Measurements from ENCODE around the gene NTHL1.

The NTHL1 gene

DNA sequence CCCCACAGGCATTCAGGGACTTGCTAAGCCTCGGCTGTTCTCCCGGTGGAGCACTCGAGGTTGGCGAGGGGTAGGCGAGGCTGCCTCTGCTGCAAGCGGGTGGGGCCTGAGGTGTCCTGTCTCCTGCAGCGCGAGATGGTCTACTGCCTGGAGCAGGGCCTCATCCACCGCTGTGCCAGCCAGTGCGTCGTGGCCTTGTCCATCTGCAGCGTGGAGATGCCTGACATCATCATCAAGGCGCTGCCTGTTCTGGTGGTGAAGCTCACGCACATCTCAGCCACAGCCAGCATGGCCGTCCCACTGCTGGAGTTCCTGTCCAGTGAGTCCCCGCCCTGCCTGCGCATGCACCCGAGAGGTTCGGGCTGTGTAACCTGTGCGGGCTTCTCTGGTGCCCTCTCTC lies 26.4 kb upstream of the NTHL1 start:
- TF ChIP-seq RARB (CRISPR knock-in tag; IDR thresholded peaks at IDR 0.05) = no peak
- no peak for TF ChIP-seq ZNF70 (CRISPR knock-in tag; IDR thresholded peaks at IDR 0.05)
- TF ChIP-seq, protein P1, sequence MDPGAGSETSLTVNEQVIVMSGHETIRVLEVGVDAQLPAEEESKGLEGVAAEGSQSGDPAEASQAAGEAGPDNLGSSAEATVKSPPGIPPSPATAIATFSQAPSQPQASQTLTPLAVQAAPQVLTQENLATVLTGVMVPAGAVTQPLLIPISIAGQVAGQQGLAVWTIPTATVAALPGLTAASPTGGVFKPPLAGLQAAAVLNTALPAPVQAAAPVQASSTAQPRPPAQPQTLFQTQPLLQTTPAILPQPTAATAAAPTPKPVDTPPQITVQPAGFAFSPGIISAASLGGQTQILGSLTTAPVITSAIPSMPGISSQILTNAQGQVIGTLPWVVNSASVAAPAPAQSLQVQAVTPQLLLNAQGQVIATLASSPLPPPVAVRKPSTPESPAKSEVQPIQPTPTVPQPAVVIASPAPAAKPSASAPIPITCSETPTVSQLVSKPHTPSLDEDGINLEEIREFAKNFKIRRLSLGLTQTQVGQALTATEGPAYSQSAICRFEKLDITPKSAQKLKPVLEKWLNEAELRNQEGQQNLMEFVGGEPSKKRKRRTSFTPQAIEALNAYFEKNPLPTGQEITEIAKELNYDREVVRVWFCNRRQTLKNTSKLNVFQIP (CRISPR knock-in tag; IDR thresholded peaks at IDR 0.05; ENCODE audit: borderline replicate concordance, low read depth) = no peak
- TF ChIP-seq, protein P2, sequence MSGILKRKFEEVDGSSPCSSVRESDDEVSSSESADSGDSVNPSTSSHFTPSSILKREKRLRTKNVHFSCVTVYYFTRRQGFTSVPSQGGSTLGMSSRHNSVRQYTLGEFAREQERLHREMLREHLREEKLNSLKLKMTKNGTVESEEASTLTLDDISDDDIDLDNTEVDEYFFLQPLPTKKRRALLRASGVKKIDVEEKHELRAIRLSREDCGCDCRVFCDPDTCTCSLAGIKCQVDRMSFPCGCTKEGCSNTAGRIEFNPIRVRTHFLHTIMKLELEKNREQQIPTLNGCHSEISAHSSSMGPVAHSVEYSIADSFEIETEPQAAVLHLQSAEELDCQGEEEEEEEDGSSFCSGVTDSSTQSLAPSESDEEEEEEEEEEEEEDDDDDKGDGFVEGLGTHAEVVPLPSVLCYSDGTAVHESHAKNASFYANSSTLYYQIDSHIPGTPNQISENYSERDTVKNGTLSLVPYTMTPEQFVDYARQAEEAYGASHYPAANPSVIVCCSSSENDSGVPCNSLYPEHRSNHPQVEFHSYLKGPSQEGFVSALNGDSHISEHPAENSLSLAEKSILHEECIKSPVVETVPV (CRISPR knock-in tag; IDR thresholded peaks at IDR 0.05) = no peak
- TF ChIP-seq BACH2 (CRISPR knock-in tag; IDR thresholded peaks at IDR 0.05; ENCODE audit: borderline replicate concordance) = no peak
- no peak for TF ChIP-seq GLIS3 (CRISPR knock-in tag; IDR thresholded peaks at IDR 0.05)
- TF ChIP-seq ZC3H10 (CRISPR knock-in tag; IDR thresholded peaks at IDR 0.05) = no peak
- TF ChIP-seq SNAI2 (CRISPR knock-in tag; IDR thresholded peaks at IDR 0.05) = no peak
- TF ChIP-seq, protein P3, sequence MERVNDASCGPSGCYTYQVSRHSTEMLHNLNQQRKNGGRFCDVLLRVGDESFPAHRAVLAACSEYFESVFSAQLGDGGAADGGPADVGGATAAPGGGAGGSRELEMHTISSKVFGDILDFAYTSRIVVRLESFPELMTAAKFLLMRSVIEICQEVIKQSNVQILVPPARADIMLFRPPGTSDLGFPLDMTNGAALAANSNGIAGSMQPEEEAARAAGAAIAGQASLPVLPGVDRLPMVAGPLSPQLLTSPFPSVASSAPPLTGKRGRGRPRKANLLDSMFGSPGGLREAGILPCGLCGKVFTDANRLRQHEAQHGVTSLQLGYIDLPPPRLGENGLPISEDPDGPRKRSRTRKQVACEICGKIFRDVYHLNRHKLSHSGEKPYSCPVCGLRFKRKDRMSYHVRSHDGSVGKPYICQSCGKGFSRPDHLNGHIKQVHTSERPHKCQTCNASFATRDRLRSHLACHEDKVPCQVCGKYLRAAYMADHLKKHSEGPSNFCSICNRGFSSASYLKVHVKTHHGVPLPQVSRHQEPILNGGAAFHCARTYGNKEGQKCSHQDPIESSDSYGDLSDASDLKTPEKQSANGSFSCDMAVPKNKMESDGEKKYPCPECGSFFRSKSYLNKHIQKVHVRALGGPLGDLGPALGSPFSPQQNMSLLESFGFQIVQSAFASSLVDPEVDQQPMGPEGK (CRISPR knock-in tag; IDR thresholded peaks at IDR 0.05; ENCODE audit: borderline replicate concordance) = no peak
- TF ChIP-seq, protein P4, sequence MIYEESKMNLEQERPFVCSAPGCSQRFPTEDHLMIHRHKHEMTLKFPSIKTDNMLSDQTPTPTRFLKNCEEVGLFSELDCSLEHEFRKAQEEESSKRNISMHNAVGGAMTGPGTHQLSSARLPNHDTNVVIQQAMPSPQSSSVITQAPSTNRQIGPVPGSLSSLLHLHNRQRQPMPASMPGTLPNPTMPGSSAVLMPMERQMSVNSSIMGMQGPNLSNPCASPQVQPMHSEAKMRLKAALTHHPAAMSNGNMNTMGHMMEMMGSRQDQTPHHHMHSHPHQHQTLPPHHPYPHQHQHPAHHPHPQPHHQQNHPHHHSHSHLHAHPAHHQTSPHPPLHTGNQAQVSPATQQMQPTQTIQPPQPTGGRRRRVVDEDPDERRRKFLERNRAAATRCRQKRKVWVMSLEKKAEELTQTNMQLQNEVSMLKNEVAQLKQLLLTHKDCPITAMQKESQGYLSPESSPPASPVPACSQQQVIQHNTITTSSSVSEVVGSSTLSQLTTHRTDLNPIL (CRISPR knock-in tag; IDR thresholded peaks at IDR 0.05; ENCODE audit: low read depth) = no peak
- no peak for TF ChIP-seq TCF4 (CRISPR knock-in tag; IDR thresholded peaks at IDR 0.05; ENCODE audit: borderline replicate concordance)
- no peak for TF ChIP-seq TOX (CRISPR knock-in tag; IDR thresholded peaks at IDR 0.05; ENCODE audit: borderline replicate concordance)
- TF ChIP-seq CSDC2 (CRISPR knock-in tag; IDR thresholded peaks at IDR 0.05) = no peak
- TF ChIP-seq ISL1 (CRISPR knock-in tag; IDR thresholded peaks at IDR 0.05) = no peak
- TF ChIP-seq OSR1 (CRISPR knock-in tag; IDR thresholded peaks at IDR 0.05) = no peak
- TF ChIP-seq, protein P5, sequence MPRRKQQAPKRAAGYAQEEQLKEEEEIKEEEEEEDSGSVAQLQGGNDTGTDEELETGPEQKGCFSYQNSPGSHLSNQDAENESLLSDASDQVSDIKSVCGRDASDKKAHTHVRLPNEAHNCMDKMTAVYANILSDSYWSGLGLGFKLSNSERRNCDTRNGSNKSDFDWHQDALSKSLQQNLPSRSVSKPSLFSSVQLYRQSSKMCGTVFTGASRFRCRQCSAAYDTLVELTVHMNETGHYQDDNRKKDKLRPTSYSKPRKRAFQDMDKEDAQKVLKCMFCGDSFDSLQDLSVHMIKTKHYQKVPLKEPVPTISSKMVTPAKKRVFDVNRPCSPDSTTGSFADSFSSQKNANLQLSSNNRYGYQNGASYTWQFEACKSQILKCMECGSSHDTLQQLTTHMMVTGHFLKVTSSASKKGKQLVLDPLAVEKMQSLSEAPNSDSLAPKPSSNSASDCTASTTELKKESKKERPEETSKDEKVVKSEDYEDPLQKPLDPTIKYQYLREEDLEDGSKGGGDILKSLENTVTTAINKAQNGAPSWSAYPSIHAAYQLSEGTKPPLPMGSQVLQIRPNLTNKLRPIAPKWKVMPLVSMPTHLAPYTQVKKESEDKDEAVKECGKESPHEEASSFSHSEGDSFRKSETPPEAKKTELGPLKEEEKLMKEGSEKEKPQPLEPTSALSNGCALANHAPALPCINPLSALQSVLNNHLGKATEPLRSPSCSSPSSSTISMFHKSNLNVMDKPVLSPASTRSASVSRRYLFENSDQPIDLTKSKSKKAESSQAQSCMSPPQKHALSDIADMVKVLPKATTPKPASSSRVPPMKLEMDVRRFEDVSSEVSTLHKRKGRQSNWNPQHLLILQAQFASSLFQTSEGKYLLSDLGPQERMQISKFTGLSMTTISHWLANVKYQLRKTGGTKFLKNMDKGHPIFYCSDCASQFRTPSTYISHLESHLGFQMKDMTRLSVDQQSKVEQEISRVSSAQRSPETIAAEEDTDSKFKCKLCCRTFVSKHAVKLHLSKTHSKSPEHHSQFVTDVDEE (CRISPR knock-in tag; IDR thresholded peaks at IDR 0.05) = no peak
- TF ChIP-seq ZFP30 (CRISPR knock-in tag; IDR thresholded peaks at IDR 0.05) = no peak
- no peak for TF ChIP-seq PPARA (CRISPR knock-in tag; IDR thresholded peaks at IDR 0.05; ENCODE audit: borderline replicate concordance)
- no peak for ATAC-seq

DNA sequence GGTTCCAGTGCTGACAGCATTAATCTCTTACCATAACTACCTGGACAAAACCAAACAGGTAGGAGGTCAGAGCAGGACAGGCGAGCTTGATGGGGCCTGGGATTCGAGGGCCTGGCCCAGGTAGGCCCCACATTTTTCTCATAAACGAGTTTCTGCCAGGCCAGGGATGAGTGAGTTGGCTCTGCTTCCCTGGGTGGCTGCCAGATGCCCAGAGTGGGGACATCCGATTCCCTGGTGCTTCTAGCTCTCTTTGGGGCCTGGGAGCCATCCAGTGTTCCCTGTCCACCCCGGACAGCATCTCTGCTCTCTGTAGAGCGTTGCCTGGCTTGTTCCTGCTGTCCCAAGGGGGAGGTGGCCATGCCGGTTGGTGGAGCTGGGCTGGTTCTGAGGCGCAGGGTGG lies 25.3 kb upstream of the NTHL1 start:
- no peak for ATAC-seq
- TF ChIP-seq ESRRG (CRISPR knock-in tag; IDR thresholded peaks at IDR 0.05) = no peak
- TF ChIP-seq ZFP30 (CRISPR knock-in tag; IDR thresholded peaks at IDR 0.05) = no peak
- TF ChIP-seq ZC3H10 (CRISPR knock-in tag; IDR thresholded peaks at IDR 0.05) = no peak
- no peak for TF ChIP-seq CSDC2 (CRISPR knock-in tag; IDR thresholded peaks at IDR 0.05)
- TF ChIP-seq SNAI2 (CRISPR knock-in tag; IDR thresholded peaks at IDR 0.05) = no peak
- TF ChIP-seq PPARA (CRISPR knock-in tag; IDR thresholded peaks at IDR 0.05; ENCODE audit: borderline replicate concordance) = no peak
- no peak for TF ChIP-seq ISL1 (CRISPR knock-in tag; IDR thresholded peaks at IDR 0.05)
- no peak for TF ChIP-seq ZNF8 (CRISPR knock-in tag; IDR thresholded peaks at IDR 0.05)
- no peak for TF ChIP-seq ZNF70 (CRISPR knock-in tag; IDR thresholded peaks at IDR 0.05)
- no peak for TF ChIP-seq GLIS3 (CRISPR knock-in tag; IDR thresholded peaks at IDR 0.05)
- no peak for TF ChIP-seq ZFP3 (CRISPR knock-in tag; IDR thresholded peaks at IDR 0.05)
- no peak for TF ChIP-seq TOX (CRISPR knock-in tag; IDR thresholded peaks at IDR 0.05; ENCODE audit: borderline replicate concordance)
- no peak for TF ChIP-seq ARNTL (CRISPR knock-in tag; IDR thresholded peaks at IDR 0.05; ENCODE audit: borderline replicate concordance, low read depth)
- no peak for TF ChIP-seq OSR1 (CRISPR knock-in tag; IDR thresholded peaks at IDR 0.05)
- TF ChIP-seq, protein P5 (CRISPR knock-in tag; IDR thresholded peaks at IDR 0.05) = no peak
- TF ChIP-seq, protein P1 (CRISPR knock-in tag; IDR thresholded peaks at IDR 0.05; ENCODE audit: borderline replicate concordance, low read depth) = no peak
- TF ChIP-seq, protein P2 (CRISPR knock-in tag; IDR thresholded peaks at IDR 0.05) = no peak
- TF ChIP-seq RARB (CRISPR knock-in tag; IDR thresholded peaks at IDR 0.05) = no peak
